K562 (cell line): ENCODE measurements around the gene TMTC4. TPM values are rescaled to one million over a fixed set of nuclear protein-coding genes. Genes with fewer than 3 reads are reported as not detected.

Experiments used
- ATAC-seq: fragments of 200-7000 bp; cut with Tn5 transposase; 3 replicates; pipeline ENCODE4 v1.9.1; 2020; ENCODE audit warnings: moderate library complexity
- BruUV-seq: library from RNA; stranded (reverse); fragments of 400-500 nt; replicated peaks from 2 replicates; lab custom pipeline; 2021; lab: Mats Ljungman, UMichigan
- CTCF ChIA-PET: fragments of 300-600 bp; formaldehyde crosslinking; extraction: SDS; loops from one replicate; lab custom pipeline; 2021; ENCODE audit warnings: low intra/inter-chr PET ratio; lab: Yijun Ruan, JAX
- POLR2A ChIA-PET: fragments of 300-600, 350-650 bp; sonication (Branson Sonifier 250); formaldehyde crosslinking; extraction: SDS; loops from one replicate; lab custom pipeline; 2021; ENCODE audit warnings: antibody characterized with exemption, inconsistent platforms; lab: Yijun Ruan, JAX
- DNase-seq, 4 experiments: peaks; one replicate each; pipeline versions ENCODE4 v3.0.0 to v3.0.0-alpha.2; 2011 to 2018; ENCODE audit warnings: low spot score in 3 of 4, mixed read lengths in 3 of 4; ENCODE audit errors: extremely low read depth in 1 of 4
- FAIRE-seq: peaks from 2 replicates; lab custom pipeline; 2011; peaks lifted over from hg19 to GRCh38; lab: Jason Lieb, UNC
- H2AFZ ChIP-seq: 2 replicates; pipeline ENCODE4 v1.6.0; 2011; ENCODE audit warnings: low read depth, low read length, control low read depth, inconsistent platforms
- H3K27ac ChIP-seq: fragments of 200-600 bp; 3 replicates; pipeline ENCODE4 v1.8.0; 2011; ENCODE audit warnings: low read depth, mild to moderate bottlenecking, control low read depth, inconsistent platforms, low read length, moderate library complexity, mixed read lengths; ENCODE audit errors: extremely low read depth
- H3K27me3 ChIP-seq, 2 experiments: fragments of 300-600 bp in 1 of 2; 2 replicates in 1 of 2; 3 replicates in 1 of 2; pipeline versions ENCODE4 v1.6.0 to v1.8.0; 2011; ENCODE audit warnings: inconsistent platforms in 2 of 2, low read length in 2 of 2, mild to moderate bottlenecking in 1 of 2, mixed read lengths in 1 of 2, moderate library complexity in 1 of 2; ENCODE audit not compliant: control insufficient read depth in 2 of 2, insufficient read depth in 2 of 2
- H3K36me3 ChIP-seq: fragments of 300-600 bp; 3 replicates; pipeline ENCODE4 v1.8.0; 2011; ENCODE audit warnings: mild to moderate bottlenecking, low read length, inconsistent platforms; ENCODE audit not compliant: control insufficient read depth, insufficient read depth
- H3K4me1 ChIP-seq, 2 experiments: fragments of 200-600 bp in 1 of 2; replicated peaks in 1 of 2; 2 replicates in 1 of 2; 3 replicates in 1 of 2; pipeline versions ENCODE4 v1.5.1 to v1.8.0; 2011; ENCODE audit warnings: inconsistent platforms in 2 of 2, low read length in 2 of 2, mild to moderate bottlenecking in 1 of 2, mixed read lengths in 1 of 2, moderate library complexity in 1 of 2; ENCODE audit not compliant: control insufficient read depth in 2 of 2, insufficient read depth in 2 of 2
- H3K4me2 ChIP-seq: 2 replicates; pipeline ENCODE4 v1.6.1; 2011; ENCODE audit warnings: low read length, control low read depth, inconsistent platforms, mixed read lengths; ENCODE audit not compliant: insufficient read depth
- H3K4me3 ChIP-seq: fragments of 200-600 bp; sonication (generic), shearing (Covaris generic); 2 replicates; pipeline ENCODE4 v1.5.1; 2016; ENCODE audit warnings: control low read depth, inconsistent platforms
- H3K79me2 ChIP-seq: fragments of 200-600 bp; 3 replicates; pipeline ENCODE4 v1.8.0; 2011; ENCODE audit warnings: low read length, inconsistent platforms; ENCODE audit not compliant: control insufficient read depth, insufficient read depth
- H3K9ac ChIP-seq, 2 experiments: 2 replicates each; pipeline versions ENCODE4 v1.6.0 to v1.6.1; 2011; ENCODE audit warnings: low read depth in 2 of 2, low read length in 2 of 2, control low read depth in 1 of 2, inconsistent platforms in 1 of 2, mild to moderate bottlenecking in 1 of 2, mixed read lengths in 1 of 2; ENCODE audit not compliant: insufficient read depth in 1 of 2
- H3K9me1 ChIP-seq: one replicate; pipeline ENCODE4 v1.6.0; 2011; ENCODE audit warnings: inconsistent platforms, mild to moderate bottlenecking, low read length, moderate library complexity; ENCODE audit not compliant: control insufficient read depth, insufficient read depth
- H3K9me3 ChIP-seq: replicated peaks from 2 replicates; pipeline ENCODE4 v1.5.1; 2011; ENCODE audit warnings: low read depth, low read length, inconsistent platforms; ENCODE audit not compliant: control insufficient read depth, insufficient read depth
- H4K20me1 ChIP-seq: replicated peaks from 2 replicates; pipeline ENCODE4 v1.6.1; 2011; ENCODE audit warnings: low read length, inconsistent platforms, mixed read lengths; ENCODE audit not compliant: control insufficient read depth, insufficient read depth
- CREBBP ChIP-seq: IDR thresholded peaks from one replicate; pipeline ENCODE4 v1.6.1; 2012; ENCODE audit warnings: low read depth, mild to moderate bottlenecking, control low read depth, inconsistent platforms, low read length
- CTCF ChIP-seq, 3 experiments: IDR thresholded peaks in 2 of 3; conservative IDR thresholded peaks in 1 of 3; 2 replicates each; pipeline ENCODE4 v1.5.1; 2011 to 2012; ENCODE audit warnings: low read length in 3 of 3, mild to moderate bottlenecking in 3 of 3, control low read depth in 2 of 3, improper control_type of control experiment in 1 of 3, inconsistent platforms in 1 of 3, low read depth in 1 of 3, mixed read lengths in 1 of 3, moderate library complexity in 1 of 3; ENCODE audit not compliant: insufficient read depth in 2 of 3
- RAD21 ChIP-seq, 2 experiments: fragments of 250-450 bp in 1 of 2; fragments of 450-650 bp in 1 of 2; sonication (Bioruptor Pico) in 1 of 2; formaldehyde crosslinking in 1 of 2; IDR thresholded peaks in 1 of 2; conservative IDR thresholded peaks in 1 of 2; 2 replicates each; pipeline versions ENCODE4 v1.4.0 to v1.8.0; 2020 to 2022; ENCODE audit warnings: mild to moderate bottlenecking in 2 of 2, moderate library complexity in 1 of 2
- SMC3 ChIP-seq: conservative IDR thresholded peaks from 2 replicates; pipeline ENCODE4 v1.6.1; 2011; ENCODE audit warnings: low read depth, low read length, improper control_type of control experiment; ENCODE audit not compliant: insufficient read depth
- SRF ChIP-seq, 2 experiments: fragments of 250-450, 450-650 bp in 1 of 2; sonication (Bioruptor Pico) in 1 of 2; sonication (generic) in 1 of 2; formaldehyde crosslinking; IDR thresholded peaks; 2 replicates each; pipeline versions ENCODE4 v1.5.0 to v1.5.1; 2020 to 2022; ENCODE audit warnings: mild to moderate bottlenecking in 1 of 2, missing genetic modification reagents in 1 of 2
- WGBS: fragments of 100-300 bp; shearing (Covaris generic); methylation state at CpG from one replicate; pipeline ENCODE4 v1.1.6; 2016; ENCODE audit warnings: low coverage, mixed read lengths; ENCODE audit not compliant: insufficient coverage; ENCODE audit errors: missing lambda C conversion rate; 5-methylcytosine and 5-hydroxymethylcytosine counted together
- in situ Hi-C: fragments of 300-500 bp; cut with MboI; formaldehyde crosslinking; loops from 4 replicates; pipeline ENCODE4 v1.15.0; 2018; ENCODE audit warnings: inconsistent platforms, mixed read lengths
- intact Hi-C: fragments of 100-400 bp; cut with micrococcal nuclease; formaldehyde crosslinking; loops from 2 replicates; pipeline ENCODE4 v1.14.2; 2022
- polyA plus RNA-seq, 8 experiments: library from polyadenylated mRNA; depleted of rRNA in 4 of 8; stranded (reverse) in 5 of 8; unstranded in 3 of 8; fragments of >200 nt; fragmentation: Nextera tagmentation in 2 of 8; fragmentation: Illumina TruSeq in 1 of 8; extraction: Ambion mirVana in 2 of 8; extraction: Trizol in 1 of 8; gene quantifications; 2 replicates each; pipeline versions ENCODE4 v1.2.1 to v1.2.3, GENCODE V29; 2011 to 2014; ENCODE audit warnings: inconsistent platforms in 1 of 8, missing spikeins in 1 of 8
- total RNA-seq, 7 experiments: library from RNA; depleted of rRNA in 6 of 7; stranded (reverse); fragments of >200 nt in 6 of 7; fragmentation: Illumina TruSeq in 2 of 7; extraction: Trizol in 2 of 7; gene quantifications; 2 replicates each; pipeline versions ENCODE4 v1.2.1 to v1.2.3, GENCODE V29; 2011 to 2021; ENCODE audit warnings: low replicate concordance in 1 of 7
- TF ChIP-seq, protein P1 (sequence below): sonication (generic); formaldehyde crosslinking; IDR thresholded peaks from 2 replicates; pipeline ENCODE4 v1.8.1; 2023; ENCODE audit warnings: mild to moderate bottlenecking, missing genetic modification reagents
- TF ChIP-seq, protein P2 (sequence below), 2 experiments: fragments of 450-650 bp; formaldehyde crosslinking in 1 of 2; IDR thresholded peaks; 2 replicates each; pipeline versions ENCODE4 v1.4.0 to v1.6.1; 2014 to 2020; ENCODE audit warnings: mild to moderate bottlenecking in 2 of 2, borderline replicate concordance in 1 of 2, low read depth in 1 of 2

Gene TMTC4
- total and polyA plus RNA-seq, 9 of the 15 experiments (the other 6 are each of a cell fraction or from before 2014, with no cell fraction given): 3.5 to 16.7 (median 11.8) TPM

GRCh38 chr13:100721885-100722512 lies 47.4 kb upstream of the TMTC4 start:
- intact Hi-C loops: loop anchor here (10.0 kb wide), 1 partner anchor 403 kb away; no protein-coding TSS in a partner anchor
- Histone ChIP-seq H2AFZ (no peak overlapping the region), H3K9me1 (no peaks in the 10 kb centered on the region), H3K9me3 (no peaks in the 10 kb centered on the region), H3K79me2 (no peaks in the 10 kb centered on the region), H3K27ac (no peak overlapping the region), H4K20me1 (no peaks in the 10 kb centered on the region)
- peak; percentile 64 for FAIRE-seq
- ChIA-PET POLR2A (no interaction called here), CTCF (no interaction called here)
- 0 out of 2 replicates have a peak, but pooled peaks have one; percentile 33 for TF ChIP-seq SMC3
- peak; percentile 56 to 63 (median 62) for TF ChIP-seq CTCF (IDR thresholded peaks at IDR 0.05 in 2 of 3, conservative IDR thresholded peaks at IDR 0.05 in 1 of 3; ENCODE audit: insufficient read depth in 2 of 3, low read depth in 1 of 3, low read length in 3 of 3)
- TF ChIP-seq RAD21 (CRISPR knock-in tag; conservative IDR thresholded peaks at IDR 0.05 in 1 of 2, IDR thresholded peaks at IDR 0.05 in 1 of 2): peak in 1 of 2 experiments; percentile 38; a peak in 2 of 4 replicates
- no peak for TF ChIP-seq SRF (CRISPR knock-in tag; IDR thresholded peaks at IDR 0.05)
- TF ChIP-seq, protein P1, sequence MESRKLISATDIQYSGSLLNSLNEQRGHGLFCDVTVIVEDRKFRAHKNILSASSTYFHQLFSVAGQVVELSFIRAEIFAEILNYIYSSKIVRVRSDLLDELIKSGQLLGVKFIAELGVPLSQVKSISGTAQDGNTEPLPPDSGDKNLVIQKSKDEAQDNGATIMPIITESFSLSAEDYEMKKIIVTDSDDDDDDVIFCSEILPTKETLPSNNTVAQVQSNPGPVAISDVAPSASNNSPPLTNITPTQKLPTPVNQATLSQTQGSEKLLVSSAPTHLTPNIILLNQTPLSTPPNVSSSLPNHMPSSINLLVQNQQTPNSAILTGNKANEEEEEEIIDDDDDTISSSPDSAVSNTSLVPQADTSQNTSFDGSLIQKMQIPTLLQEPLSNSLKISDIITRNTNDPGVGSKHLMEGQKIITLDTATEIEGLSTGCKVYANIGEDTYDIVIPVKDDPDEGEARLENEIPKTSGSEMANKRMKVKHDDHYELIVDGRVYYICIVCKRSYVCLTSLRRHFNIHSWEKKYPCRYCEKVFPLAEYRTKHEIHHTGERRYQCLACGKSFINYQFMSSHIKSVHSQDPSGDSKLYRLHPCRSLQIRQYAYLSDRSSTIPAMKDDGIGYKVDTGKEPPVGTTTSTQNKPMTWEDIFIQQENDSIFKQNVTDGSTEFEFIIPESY (CRISPR knock-in tag): no peak
- TF ChIP-seq, protein P2, sequence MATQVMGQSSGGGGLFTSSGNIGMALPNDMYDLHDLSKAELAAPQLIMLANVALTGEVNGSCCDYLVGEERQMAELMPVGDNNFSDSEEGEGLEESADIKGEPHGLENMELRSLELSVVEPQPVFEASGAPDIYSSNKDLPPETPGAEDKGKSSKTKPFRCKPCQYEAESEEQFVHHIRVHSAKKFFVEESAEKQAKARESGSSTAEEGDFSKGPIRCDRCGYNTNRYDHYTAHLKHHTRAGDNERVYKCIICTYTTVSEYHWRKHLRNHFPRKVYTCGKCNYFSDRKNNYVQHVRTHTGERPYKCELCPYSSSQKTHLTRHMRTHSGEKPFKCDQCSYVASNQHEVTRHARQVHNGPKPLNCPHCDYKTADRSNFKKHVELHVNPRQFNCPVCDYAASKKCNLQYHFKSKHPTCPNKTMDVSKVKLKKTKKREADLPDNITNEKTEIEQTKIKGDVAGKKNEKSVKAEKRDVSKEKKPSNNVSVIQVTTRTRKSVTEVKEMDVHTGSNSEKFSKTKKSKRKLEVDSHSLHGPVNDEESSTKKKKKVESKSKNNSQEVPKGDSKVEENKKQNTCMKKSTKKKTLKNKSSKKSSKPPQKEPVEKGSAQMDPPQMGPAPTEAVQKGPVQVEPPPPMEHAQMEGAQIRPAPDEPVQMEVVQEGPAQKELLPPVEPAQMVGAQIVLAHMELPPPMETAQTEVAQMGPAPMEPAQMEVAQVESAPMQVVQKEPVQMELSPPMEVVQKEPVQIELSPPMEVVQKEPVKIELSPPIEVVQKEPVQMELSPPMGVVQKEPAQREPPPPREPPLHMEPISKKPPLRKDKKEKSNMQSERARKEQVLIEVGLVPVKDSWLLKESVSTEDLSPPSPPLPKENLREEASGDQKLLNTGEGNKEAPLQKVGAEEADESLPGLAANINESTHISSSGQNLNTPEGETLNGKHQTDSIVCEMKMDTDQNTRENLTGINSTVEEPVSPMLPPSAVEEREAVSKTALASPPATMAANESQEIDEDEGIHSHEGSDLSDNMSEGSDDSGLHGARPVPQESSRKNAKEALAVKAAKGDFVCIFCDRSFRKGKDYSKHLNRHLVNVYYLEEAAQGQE (IDR thresholded peaks at IDR 0.05; ENCODE audit: borderline replicate concordance): peak; percentile 9; the same call in 1 of the 2 replicates
- TF ChIP-seq, protein P2 (CRISPR knock-in tag; IDR thresholded peaks at IDR 0.05; ENCODE audit: low read depth): no peak
- TF ChIP-seq CREBBP: no peak
- TF ChIP-seq, all 486 proteins: peak for 4
- Histone ChIP-seq H3K4me2 (no peak overlapping the region), H3K36me3 (no peaks in the 10 kb centered on the region), H3K4me3 (no peak overlapping the region), H3K9ac (no peak overlapping the region), H3K4me1 (no peaks in the 10 kb centered on the region), H3K27me3 (no peaks in the 10 kb centered on the region)
- peak; percentile 85 for ATAC-seq
- DNase-seq: peak; percentile 40 to 54 (median 41)
- no TSS peak for BruUV-seq
- in situ Hi-C loops: no loop called here
- WGBS: 1% methylated on average over 6 of the region's 6 CpGs
